22Rv1 (cell line): ENCODE data around the gene ADCY1.

Experiments used
- ZFX ChIP-seq: fragments of 450-650 bp; IDR thresholded peaks from 2 replicates; pipeline ENCODE4 v1.6.1; 2017; ENCODE audit warnings: antibody characterized with exemption, borderline replicate concordance
- TF ChIP-seq, protein P1 (sequence below): fragments of 450-650 bp; IDR thresholded peaks from 2 replicates; pipeline ENCODE4 v1.5.1; 2017; ENCODE audit warnings: mild to moderate bottlenecking

- TF ChIP-seq, protein P1, sequence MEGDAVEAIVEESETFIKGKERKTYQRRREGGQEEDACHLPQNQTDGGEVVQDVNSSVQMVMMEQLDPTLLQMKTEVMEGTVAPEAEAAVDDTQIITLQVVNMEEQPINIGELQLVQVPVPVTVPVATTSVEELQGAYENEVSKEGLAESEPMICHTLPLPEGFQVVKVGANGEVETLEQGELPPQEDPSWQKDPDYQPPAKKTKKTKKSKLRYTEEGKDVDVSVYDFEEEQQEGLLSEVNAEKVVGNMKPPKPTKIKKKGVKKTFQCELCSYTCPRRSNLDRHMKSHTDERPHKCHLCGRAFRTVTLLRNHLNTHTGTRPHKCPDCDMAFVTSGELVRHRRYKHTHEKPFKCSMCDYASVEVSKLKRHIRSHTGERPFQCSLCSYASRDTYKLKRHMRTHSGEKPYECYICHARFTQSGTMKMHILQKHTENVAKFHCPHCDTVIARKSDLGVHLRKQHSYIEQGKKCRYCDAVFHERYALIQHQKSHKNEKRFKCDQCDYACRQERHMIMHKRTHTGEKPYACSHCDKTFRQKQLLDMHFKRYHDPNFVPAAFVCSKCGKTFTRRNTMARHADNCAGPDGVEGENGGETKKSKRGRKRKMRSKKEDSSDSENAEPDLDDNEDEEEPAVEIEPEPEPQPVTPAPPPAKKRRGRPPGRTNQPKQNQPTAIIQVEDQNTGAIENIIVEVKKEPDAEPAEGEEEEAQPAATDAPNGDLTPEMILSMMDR: no peak
- no peak for TF ChIP-seq ZFX
Observed at GRCh38 chr7:45597286-45597984, 23.3 kb downstream of the ADCY1 start.
